ENCODE measurements around the gene XIAP. TPM values are rescaled to one million over a fixed set of nuclear protein-coding genes. Genes with fewer than 3 reads are reported as not detected.

XIAP gene
- total RNA-seq, 4 donors from 2014 or later: 21.0 to 39.3 (median 32.9) TPM

- intact Hi-C loops (cut with DNase I): no loop called here
- H3K9me3 ChIP-seq: no peaks in the 10 kb centered on the region
- H3K27me3 ChIP-seq: no peaks in the 10 kb centered on the region
- no peak overlapping the region for H3K27ac ChIP-seq (replicated peaks in 1 of 4)
- WGBS: 79% methylated on average over 2 of the region's 2 CpGs
- H3K36me3 ChIP-seq: no peaks in the 10 kb centered on the region
- no peak for DNase-seq (ENCODE audit: extremely low spot score)
- TF ChIP-seq EP300 (IDR thresholded peaks at IDR 0.05): no peak
- TF ChIP-seq POLR2A (IDR thresholded peaks at IDR 0.05; ENCODE audit: low read depth): no peak
- no peak for TF ChIP-seq CTCF (IDR thresholded peaks at IDR 0.05)
- TF ChIP-seq POLR2AphosphoS5 (IDR thresholded peaks at IDR 0.05): no peak
- H3K4me1 ChIP-seq: peaks cover 0 to 5% (median 1%) of the 10 kb centered on the region in 4 donors
- H3K4me3 ChIP-seq: no peak overlapping the region
These were observed 11.5 kb downstream of the XIAP start for GRCh38 chrX:123871309-123871708.

- Histone ChIP-seq H3K27me3 (no peaks in the 10 kb centered on the region), H3K27ac (replicated peaks in 1 of 4) (no peak overlapping the region), H3K9me3 (no peaks in the 10 kb centered on the region), H3K4me3 (no peak overlapping the region), H3K36me3 (no peaks in the 10 kb centered on the region), H3K4me1 (peaks cover 7 to 26% (median 18%) of the 10 kb centered on the region in 4 donors)
- no peak for DNase-seq (ENCODE audit: extremely low spot score)
- TF ChIP-seq CTCF (IDR thresholded peaks at IDR 0.05) (no peak), POLR2AphosphoS5 (IDR thresholded peaks at IDR 0.05) (no peak), POLR2A (IDR thresholded peaks at IDR 0.05; ENCODE audit: low read depth) (no peak), EP300 (IDR thresholded peaks at IDR 0.05) (no peak)
- 92% methylated on average over 1 of the region's 1 CpG for WGBS
- intact Hi-C loops (cut with DNase I): no loop called here
These were observed 14.1 kb downstream of the XIAP start for GRCh38 chrX:123873956-123874355.

DNA sequence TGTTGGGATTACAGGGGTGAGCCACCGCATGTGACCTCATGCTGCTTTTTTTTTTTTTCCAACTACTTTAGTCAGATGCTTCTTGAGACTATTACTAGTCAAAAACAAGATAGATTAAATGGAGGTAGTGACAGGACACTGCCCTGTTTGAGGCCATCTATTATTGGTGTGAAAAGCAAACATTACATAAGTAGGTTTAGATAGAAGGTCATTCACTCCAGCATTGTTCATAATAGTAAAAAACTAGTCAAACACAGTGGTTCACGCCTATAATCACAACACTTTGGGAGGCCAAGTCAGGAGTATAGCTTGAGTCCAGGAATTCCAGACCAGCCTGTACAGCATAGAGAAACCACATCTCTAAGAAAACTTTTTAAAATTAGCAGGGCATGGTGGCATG is 16.3 kb downstream of the XIAP start:
- Histone ChIP-seq H3K36me3 (no peaks in the 10 kb centered on the region), H3K9me3 (no peaks in the 10 kb centered on the region), H3K27ac (replicated peaks in 1 of 4) (no peak overlapping the region), H3K4me1 (peaks cover 7 to 27% (median 20%) of the 10 kb centered on the region in 4 donors), H3K4me3 (no peak overlapping the region), H3K27me3 (no peaks in the 10 kb centered on the region)
- no peak for DNase-seq (ENCODE audit: extremely low spot score)
- intact Hi-C loops (cut with DNase I): no loop called here
- 89% methylated on average over 2 of the region's 2 CpGs for WGBS
- TF ChIP-seq CTCF (IDR thresholded peaks at IDR 0.05): no peak
- TF ChIP-seq POLR2A (IDR thresholded peaks at IDR 0.05; ENCODE audit: low read depth): no peak
- TF ChIP-seq EP300 (IDR thresholded peaks at IDR 0.05): no peak
- no peak for TF ChIP-seq POLR2AphosphoS5 (IDR thresholded peaks at IDR 0.05)

- Histone ChIP-seq H3K27me3 (no peaks in the 10 kb centered on the region), H3K27ac (replicated peaks in 1 of 4) (no peak overlapping the region), H3K36me3 (no peaks in the 10 kb centered on the region), H3K9me3 (no peaks in the 10 kb centered on the region), H3K4me1 (peaks cover 7 to 27% (median 20%) of the 10 kb centered on the region in 4 donors), H3K4me3 (no peak overlapping the region)
- 88% methylated on average over 2 of the region's 2 CpGs for WGBS
- intact Hi-C loops (cut with DNase I): no loop called here
- no peak for DNase-seq (ENCODE audit: extremely low spot score)
- TF ChIP-seq CTCF (IDR thresholded peaks at IDR 0.05): no peak
- no peak for TF ChIP-seq POLR2AphosphoS5 (IDR thresholded peaks at IDR 0.05)
- TF ChIP-seq POLR2A (IDR thresholded peaks at IDR 0.05; ENCODE audit: low read depth): no peak
- TF ChIP-seq EP300 (IDR thresholded peaks at IDR 0.05): no peak
These were observed 17.0 kb downstream of the XIAP start for GRCh38 chrX:123876844-123877243.

DNA sequence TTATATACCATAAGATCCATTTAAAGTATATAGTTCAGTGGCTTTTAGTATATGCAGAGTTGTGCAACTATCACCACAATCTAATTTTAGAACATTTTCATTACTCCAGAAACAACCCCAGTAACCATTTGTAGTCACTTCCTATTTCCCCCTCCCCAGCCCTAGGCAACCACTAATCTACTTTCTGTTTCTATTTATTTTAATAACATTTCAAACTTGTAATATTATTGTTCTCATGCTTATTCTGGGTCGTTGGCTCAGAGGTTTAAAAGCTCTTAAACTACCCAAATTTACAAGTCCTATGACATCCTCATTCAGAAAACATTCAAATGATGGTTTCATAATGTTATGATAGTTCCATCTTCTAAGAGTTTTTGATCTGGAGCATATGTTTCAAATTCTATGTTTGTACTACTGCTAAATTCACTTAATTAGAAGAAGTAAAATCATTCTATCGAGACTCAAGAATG is 18.4 kb downstream of the XIAP start:
- TF ChIP-seq CTCF (IDR thresholded peaks at IDR 0.05) (no peak), POLR2A (IDR thresholded peaks at IDR 0.05; ENCODE audit: low read depth) (no peak)
- Histone ChIP-seq H3K27me3 (no peaks in the 10 kb centered on the region), H3K9me3 (no peaks in the 10 kb centered on the region), H3K27ac (replicated peaks in 1 of 4) (no peak overlapping the region), H3K4me1 (peaks cover 7 to 27% (median 20%) of the 10 kb centered on the region in 4 donors), H3K4me3 (no peak overlapping the region), H3K36me3 (no peaks in the 10 kb centered on the region)
- 22% methylated on average over 2 of the region's 2 CpGs for WGBS
- DNase-seq (ENCODE audit: extremely low spot score): no peak
- intact Hi-C loops (cut with DNase I): no loop called here

Data from esophagus muscularis mucosa (tissue), 4 donors.